IPS-15b (cell line): Measurements from ENCODE around the gene DEFB131A.
"Not testable (repeated sequence)": the region's sequence is repeated elsewhere in the genome, so short reads cannot be mapped to it uniquely, and the experiment has no call there.

Experiments used
- H3K27me3 ChIP-seq: one replicate; pipeline ENCODE4 v1.6.1; 2013; ENCODE audit warnings: low read length; ENCODE audit not compliant: control insufficient read depth, insufficient read depth
- H3K36me3 ChIP-seq: one replicate; pipeline ENCODE4 v1.6.1; 2013; ENCODE audit warnings: low read length; ENCODE audit not compliant: control insufficient read depth, insufficient read depth
- H3K4me1 ChIP-seq: one replicate; pipeline ENCODE4 v1.6.1; 2013; ENCODE audit warnings: mild to moderate bottlenecking, low read length; ENCODE audit not compliant: control insufficient read depth, insufficient read depth
- H3K4me3 ChIP-seq: one replicate; pipeline ENCODE4 v1.5.1; 2013; ENCODE audit warnings: low read depth, low read length
- H3K9ac ChIP-seq: one replicate; pipeline ENCODE4 v1.6.1; 2013; ENCODE audit warnings: low read depth, mild to moderate bottlenecking, low read length
- H3K9me3 ChIP-seq: one replicate; pipeline ENCODE4 v1.6.1; 2013; ENCODE audit warnings: mild to moderate bottlenecking, low read length; ENCODE audit not compliant: control insufficient read depth, insufficient read depth

DEFB131A gene, protein sequence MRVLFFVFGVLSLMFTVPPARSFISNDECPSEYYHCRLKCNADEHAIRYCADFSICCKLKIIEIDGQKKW

DNA sequence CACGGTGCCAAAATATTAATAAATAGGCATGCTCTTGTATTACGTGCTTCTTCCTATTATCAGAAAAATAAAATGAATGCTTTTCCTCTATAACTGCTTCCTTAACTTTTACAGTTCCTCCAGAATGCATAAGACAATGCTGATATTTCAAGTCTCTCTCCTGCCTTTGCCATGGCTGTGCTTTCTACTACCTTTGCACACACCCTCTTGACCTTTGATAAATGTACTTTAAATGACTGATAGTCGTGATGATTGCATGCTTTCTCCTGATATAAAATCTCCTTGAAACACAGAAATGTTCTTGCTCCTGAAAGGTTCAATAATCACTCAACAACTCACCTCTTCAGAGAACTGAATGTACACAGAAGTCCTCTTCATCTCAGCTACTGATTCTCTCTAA, at the start of gene DEFB131A:
Gene DEFB131A (plus strand): TSS at position 301 of the 400 bp plus-strand sequence. CDS start 120 bp downstream, outside the sequence.
- not testable (repeated sequence) for H3K4me1 ChIP-seq, H3K36me3 ChIP-seq, H3K27me3 ChIP-seq, H3K4me3 ChIP-seq, H3K9ac ChIP-seq, H3K9me3 ChIP-seq

DNA sequence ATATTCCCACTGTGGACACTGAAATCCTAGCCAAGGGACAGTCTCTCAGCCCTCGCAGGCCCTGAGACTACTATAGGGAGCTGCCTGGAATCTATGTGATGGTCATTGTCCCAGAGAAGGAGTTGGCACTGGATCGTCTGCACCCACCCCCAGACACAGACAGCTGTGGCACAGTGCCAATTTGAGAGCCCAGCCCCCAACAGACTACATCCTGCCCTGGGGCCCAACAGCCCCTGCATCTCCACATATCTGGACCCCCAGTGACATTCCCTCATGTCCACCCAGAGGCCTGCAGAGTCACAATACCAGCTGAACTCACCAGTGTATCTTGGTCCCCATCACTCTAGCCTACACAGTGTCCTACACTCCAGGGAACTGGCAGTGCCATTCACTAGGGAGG, 38.4 kb upstream of the DEFB131A start:
- not testable (repeated sequence) for H3K9me3 ChIP-seq, H3K9ac ChIP-seq, H3K27me3 ChIP-seq, H3K4me1 ChIP-seq, H3K4me3 ChIP-seq, H3K36me3 ChIP-seq

DNA sequence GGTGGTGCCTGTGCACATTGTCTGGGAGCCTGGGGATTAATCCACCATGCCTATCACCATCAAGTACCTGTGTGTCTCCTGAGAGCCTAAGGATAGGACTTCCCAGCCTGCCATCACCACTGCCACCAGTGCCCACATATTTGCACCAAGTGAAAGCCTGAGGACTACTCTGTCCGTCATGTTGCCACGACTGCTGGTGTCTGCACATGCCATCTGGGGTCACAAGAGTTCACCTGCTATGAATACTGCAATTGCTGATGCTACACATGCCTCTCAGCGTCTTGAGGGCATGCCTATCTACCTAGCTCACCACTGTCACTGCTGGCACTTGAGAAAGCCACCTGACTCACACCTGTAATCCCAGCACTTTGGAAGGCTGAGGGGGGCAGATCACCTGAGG, 37.7 kb upstream of the DEFB131A start:
- not testable (repeated sequence) for H3K9me3 ChIP-seq, H3K36me3 ChIP-seq, H3K4me3 ChIP-seq, H3K9ac ChIP-seq, H3K4me1 ChIP-seq, H3K27me3 ChIP-seq

DNA sequence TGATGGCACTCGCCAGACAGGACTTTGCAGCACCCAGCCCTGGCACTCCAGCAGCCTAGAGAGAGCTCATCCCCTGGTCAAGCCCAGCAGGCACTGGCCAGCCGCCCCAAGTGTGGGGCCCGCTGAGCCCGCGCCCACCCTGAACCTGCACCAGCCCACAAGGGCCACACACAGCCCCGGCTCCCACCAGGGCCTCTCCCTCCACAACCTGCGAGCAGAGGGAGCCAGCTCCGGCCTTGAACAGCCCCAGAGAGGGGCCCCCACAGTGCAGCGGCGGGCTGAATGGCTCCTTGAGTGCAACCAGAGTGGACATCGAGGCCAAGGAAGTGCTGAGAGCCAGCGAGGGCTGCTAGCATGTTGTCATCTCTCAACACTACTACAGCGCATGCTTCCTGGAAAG, 34.4 kb upstream of the DEFB131A start:
- Histone ChIP-seq H3K36me3 (no peaks in the 10 kb centered on the region), H3K9ac (no peak overlapping the region), H3K4me1 (no peaks in the 10 kb centered on the region), H3K9me3 (no peaks in the 10 kb centered on the region), H3K4me3 (no peak overlapping the region), H3K27me3 (no peaks in the 10 kb centered on the region)

DNA sequence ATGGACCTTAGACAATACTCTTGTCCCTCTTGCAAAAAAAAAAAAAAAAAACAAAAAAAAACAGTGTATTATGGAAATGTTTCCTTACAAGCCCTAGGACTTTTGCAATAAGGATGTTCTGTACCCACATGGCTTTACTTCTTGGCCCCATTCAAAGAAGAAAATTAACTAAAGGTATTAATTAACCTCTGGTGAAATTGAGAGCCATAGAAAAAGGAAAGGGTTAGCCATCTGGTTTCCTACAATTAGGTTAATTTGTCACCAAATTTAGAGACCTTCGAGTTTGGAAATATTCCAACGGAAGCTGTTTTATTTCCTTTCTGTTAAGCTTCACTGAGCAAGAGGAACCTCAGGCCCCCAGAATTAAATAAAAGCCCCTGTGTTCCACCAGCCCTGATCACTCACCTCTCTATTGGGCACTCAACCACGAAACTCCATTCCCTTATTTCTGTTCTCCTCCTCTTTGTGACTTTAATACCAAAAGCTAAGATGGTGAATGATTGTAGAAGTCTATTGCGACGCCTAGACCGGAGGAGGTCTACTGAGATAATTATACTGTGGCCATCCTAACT, 22.2 kb upstream of the DEFB131A start:
- not testable (repeated sequence) for H3K4me3 ChIP-seq, H3K9me3 ChIP-seq, H3K36me3 ChIP-seq, H3K27me3 ChIP-seq, H3K4me1 ChIP-seq, H3K9ac ChIP-seq

DNA sequence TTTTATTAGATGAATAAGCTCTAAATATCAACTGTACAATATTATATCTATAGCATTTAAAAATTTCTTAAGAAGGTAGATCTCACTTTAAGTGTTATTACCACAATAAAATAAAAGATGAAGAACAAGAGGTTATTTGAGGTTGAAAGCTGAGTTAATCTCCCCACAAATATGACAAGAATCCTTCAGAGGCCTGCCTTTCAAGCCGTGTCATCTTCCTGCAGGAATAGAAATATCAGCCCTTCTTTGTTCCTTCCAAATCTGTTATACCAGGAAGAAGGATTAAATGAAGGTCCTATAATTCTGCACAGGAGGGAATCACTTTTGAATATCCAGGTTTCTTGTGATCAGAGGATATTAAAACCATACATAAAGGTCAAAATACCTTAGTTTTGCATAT, 18.3 kb upstream of the DEFB131A start:
- not testable (repeated sequence) for H3K9me3 ChIP-seq, H3K9ac ChIP-seq, H3K36me3 ChIP-seq, H3K4me1 ChIP-seq, H3K4me3 ChIP-seq, H3K27me3 ChIP-seq

DNA sequence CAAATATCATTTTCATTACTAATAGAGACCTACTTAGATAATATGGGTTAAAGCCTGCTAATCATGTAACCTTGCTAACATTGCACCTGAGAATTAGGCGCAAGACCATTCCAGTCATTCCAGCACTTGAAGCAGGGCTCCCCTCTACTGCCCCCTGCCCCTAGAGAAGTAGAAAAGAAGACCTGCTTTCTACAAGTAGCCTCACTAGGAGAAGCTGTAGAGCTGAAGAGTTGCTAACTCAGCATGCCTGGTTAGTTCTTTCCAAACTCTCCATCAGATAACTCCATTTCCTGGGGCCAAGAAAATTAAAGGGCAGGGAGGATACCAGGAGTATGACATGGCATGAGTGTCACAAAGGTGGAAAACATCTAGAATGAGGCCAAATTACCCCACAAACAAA, 14.2 kb upstream of the DEFB131A start:
- not testable (repeated sequence) for H3K36me3 ChIP-seq, H3K4me3 ChIP-seq, H3K27me3 ChIP-seq, H3K9ac ChIP-seq, H3K9me3 ChIP-seq, H3K4me1 ChIP-seq

DNA sequence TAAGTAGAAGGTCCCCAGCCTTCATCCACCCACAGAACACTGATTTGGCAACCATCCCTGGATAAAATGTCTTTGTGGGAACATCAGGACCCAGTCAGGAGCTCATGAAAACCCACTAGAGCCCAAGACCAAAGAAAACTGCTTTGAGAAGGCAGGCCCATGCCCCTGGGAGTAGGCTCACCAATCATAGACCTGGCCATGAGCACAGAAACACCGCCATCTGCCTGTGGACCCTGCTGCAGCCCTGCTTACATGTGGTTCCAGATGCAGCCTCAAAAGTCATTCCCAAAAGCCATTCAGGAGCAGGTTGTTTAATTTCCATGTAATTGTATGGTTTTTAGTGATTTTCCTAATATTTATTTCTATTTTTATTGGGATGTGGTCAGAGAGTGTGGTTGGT, 10.9 kb upstream of the DEFB131A start:
- H3K9me3 ChIP-seq, H3K27me3 ChIP-seq, H3K9ac ChIP-seq, H3K36me3 ChIP-seq, H3K4me1 ChIP-seq, H3K4me3 ChIP-seq: not testable (repeated sequence)

DNA sequence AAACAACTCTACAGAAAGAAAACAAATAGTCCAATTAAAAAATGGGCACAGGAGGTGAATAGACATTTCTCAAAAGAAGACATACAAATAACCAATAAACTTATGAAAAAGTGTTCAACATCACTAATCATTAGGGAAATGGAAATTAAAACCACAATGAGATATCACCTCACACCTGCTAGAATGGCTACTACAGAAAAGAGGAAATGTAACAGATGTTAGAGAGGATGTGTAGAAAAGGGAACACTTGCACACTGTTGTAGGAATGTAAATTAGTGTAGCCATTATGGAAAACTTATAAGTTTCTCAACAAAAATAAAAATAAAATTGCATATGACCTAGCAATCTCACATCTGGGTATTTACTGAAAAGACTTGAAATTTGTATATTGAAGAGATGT, 7.5 kb upstream of the DEFB131A start:
- not testable (repeated sequence) for H3K4me3 ChIP-seq, H3K36me3 ChIP-seq, H3K27me3 ChIP-seq, H3K9ac ChIP-seq, H3K9me3 ChIP-seq, H3K4me1 ChIP-seq

DNA sequence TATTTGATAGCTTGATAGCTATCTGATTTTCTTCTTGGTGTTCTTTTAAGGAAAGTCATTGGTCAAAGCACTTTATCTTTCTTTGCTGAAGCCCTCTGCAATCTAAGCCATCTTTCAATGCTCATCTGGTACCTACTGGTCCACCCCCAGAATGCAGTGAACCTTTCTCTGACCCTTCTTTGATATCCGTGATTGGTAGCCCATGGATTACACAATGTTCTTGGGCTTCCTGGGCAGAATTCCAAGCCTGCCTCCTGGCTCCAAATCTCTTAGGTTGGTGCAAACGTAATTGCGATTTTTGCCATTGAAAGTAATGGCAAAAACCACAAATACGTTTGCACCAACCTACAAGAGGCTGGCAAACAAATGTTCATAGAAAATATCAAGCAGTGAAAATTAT, 1.9 kb upstream of the DEFB131A start:
- H3K4me1 ChIP-seq, H3K36me3 ChIP-seq, H3K9ac ChIP-seq, H3K27me3 ChIP-seq, H3K4me3 ChIP-seq, H3K9me3 ChIP-seq: not testable (repeated sequence)

DNA sequence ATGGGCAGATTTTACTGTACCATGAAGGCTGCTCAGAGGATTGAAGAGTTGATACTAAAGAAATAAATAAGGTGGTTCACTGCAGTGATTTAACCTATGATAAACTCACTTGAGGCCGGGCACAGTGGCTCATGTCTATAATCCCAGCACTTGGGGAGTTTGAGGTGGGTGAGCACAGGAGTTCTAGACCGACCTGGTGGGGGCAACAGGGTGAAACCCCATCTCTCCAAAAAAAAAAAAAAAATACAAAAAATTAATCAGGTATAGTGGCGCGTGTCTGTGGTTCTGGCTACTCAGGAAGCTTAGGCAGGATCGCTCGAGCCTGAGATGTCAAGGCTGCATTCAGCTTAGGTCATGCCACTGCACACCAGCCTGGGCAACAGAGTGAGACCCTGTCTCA, 467 bp downstream of the DEFB131A start:
- not testable (repeated sequence) for H3K4me1 ChIP-seq, H3K4me3 ChIP-seq, H3K36me3 ChIP-seq, H3K9ac ChIP-seq, H3K9me3 ChIP-seq, H3K27me3 ChIP-seq

DNA sequence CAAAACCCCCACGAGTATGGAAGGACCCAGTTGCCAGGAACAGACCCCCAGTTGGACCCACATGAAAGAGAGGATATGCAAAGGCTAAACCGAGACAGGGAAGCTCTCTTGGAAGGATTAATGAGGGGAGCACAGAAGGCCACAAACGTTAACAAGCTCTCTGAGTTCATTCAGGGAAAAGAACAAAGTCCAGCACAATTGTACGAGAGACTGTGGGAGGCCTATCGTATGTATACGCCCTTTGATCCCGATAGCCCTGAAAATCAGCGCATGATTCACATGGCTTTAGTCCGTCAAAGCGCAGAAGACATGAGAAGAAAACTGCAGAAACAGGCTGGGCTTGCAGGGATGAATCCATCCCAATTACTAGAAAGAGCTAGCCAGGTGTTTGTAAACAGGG, 8.0 kb downstream of the DEFB131A start:
- not testable (repeated sequence) for H3K9ac ChIP-seq, H3K9me3 ChIP-seq, H3K36me3 ChIP-seq, H3K27me3 ChIP-seq, H3K4me1 ChIP-seq, H3K4me3 ChIP-seq

DNA sequence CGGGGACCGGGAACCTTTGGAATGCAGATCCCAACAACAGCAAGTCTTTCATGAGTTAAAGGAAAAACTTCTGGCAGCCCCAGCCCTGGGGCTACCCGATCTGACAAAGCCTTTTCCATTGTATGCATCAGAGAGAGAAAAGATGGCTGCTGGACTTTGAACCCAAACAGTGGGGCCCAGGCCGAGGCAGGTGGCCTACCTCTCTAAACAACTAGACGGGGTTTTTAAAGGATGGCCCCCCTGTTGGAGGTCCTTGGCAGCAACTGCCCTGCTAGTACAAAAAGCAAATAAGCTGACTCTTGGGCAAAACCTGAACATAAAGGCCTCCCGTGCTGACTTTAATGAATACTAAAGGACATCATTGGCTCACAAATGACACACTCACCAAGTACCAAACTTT, 10.1 kb downstream of the DEFB131A start:
- H3K36me3 ChIP-seq, H3K27me3 ChIP-seq, H3K9ac ChIP-seq, H3K4me1 ChIP-seq, H3K4me3 ChIP-seq, H3K9me3 ChIP-seq: not testable (repeated sequence)
